ENCODE results near the gene ZNF662. TPM values are rescaled to one million over a fixed set of nuclear protein-coding genes. Genes with fewer than 3 reads are reported as not detected.
A peak's percentile ranks its signal among the peaks of the same experiment; 100 is the strongest.

Gene ZNF662
- total and polyA plus RNA-seq, 9 of the 15 experiments (the other 6 are each of a cell fraction or from before 2014, with no cell fraction given): 0.07 to 0.55 (median 0.27) TPM

- Histone ChIP-seq H3K79me2 (ENCODE audit: control insufficient read depth, insufficient read depth, low read length) (no peaks in the 10 kb centered on the region), H3K27me3 (ENCODE audit: control insufficient read depth in 2 of 2, insufficient read depth in 2 of 2, low read length in 2 of 2) (peaks cover 30 to 33% of the 10 kb centered on the region in 2 experiments), H2AFZ (ENCODE audit: low read depth, low read length) (no peak overlapping the region), H3K36me3 (ENCODE audit: control insufficient read depth, insufficient read depth, low read length) (no peaks in the 10 kb centered on the region), H4K20me1 (replicated peaks; ENCODE audit: control insufficient read depth, insufficient read depth, low read length) (0 out of 2 replicates have a peak, but pooled peaks cover 4% of the 10 kb centered on the region), H3K9ac (ENCODE audit: insufficient read depth in 1 of 2, low read depth in 2 of 2, low read length in 2 of 2) (no peak overlapping the region), H3K27ac (ENCODE audit: extremely low read depth, low read depth, low read length) (no peak overlapping the region), H3K4me2 (ENCODE audit: insufficient read depth, low read length) (no peak overlapping the region), H3K9me3 (replicated peaks; ENCODE audit: control insufficient read depth, insufficient read depth, low read depth, low read length) (no peaks in the 10 kb centered on the region), H3K4me3 (no peak overlapping the region), H3K4me1 (replicated peaks in 1 of 2; ENCODE audit: control insufficient read depth in 2 of 2, insufficient read depth in 2 of 2, low read length in 2 of 2) (peaks cover 0 to 14% of the 10 kb centered on the region in 2 experiments; a peak in 2 of 5 replicates), H3K9me1 (ENCODE audit: control insufficient read depth, insufficient read depth, low read length) (no peaks in the 10 kb centered on the region)
- ATAC-seq: no peak
- WGBS (ENCODE audit: insufficient coverage, low coverage, missing lambda C conversion rate): 6% methylated on average over 4 of the region's 4 CpGs
- no peak for DNase-seq (ENCODE audit: extremely low read depth in 1 of 4, low spot score in 3 of 4)
- in situ Hi-C loops (cut with MboI) (no loop called here), intact Hi-C loops (cut with micrococcal nuclease) (no loop called here)
- CTCF ChIA-PET (ENCODE audit: low intra/inter-chr PET ratio): no interaction called here
- POLR2A ChIA-PET: no interaction called here
- no peak for FAIRE-seq
- no TSS peak for BruUV-seq (replicated peaks)
- TF ChIP-seq ASH1L (IDR thresholded peaks at IDR 0.05; ENCODE audit: borderline replicate concordance, low read depth, partially characterized antibody) (no peak), ZNF583 (CRISPR knock-in tag; IDR thresholded peaks at IDR 0.05) (no peak), ZNF212 (CRISPR knock-in tag; IDR thresholded peaks at IDR 0.05) (0 out of 2 replicates have a peak, but pooled peaks have one; percentile 6), PCBP2 (IDR thresholded peaks at IDR 0.05; ENCODE audit: low read depth, low read length, poor library complexity, severe bottlenecking) (no peak)
Observed at GRCh38 chr3:42906848-42907183, 874 bp downstream of the ZNF662 start.

DNA sequence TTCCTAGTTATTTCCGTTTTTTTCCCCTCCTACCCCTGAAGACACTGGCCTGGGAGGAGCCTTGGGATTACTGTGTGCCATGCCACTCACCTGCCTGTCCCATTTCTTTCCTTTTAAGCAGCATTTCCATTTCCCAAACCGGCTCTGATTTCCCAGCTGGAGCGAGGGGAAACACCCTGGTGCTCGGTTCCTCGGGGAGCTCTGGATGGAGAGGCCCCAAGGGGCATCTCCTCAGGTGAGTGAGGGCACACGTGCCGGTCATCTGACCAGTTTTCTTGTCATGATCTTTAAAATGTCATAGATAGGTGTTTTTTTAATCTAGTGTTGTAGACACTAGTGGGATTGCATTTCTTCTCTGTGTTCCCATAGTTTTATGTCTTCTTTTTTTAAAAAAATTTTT lies 2.7 kb downstream of the ZNF662 start:
- POLR2A ChIA-PET: interaction anchor here (1.0 kb wide), 1 partner anchor 16 kb away, joined by 3 read pairs; no protein-coding TSS in a partner anchor
- intact Hi-C loops (cut with micrococcal nuclease): no loop called here
- BruUV-seq (replicated peaks): no TSS peak
- no peak for TF ChIP-seq SIN3B (IDR thresholded peaks at IDR 0.05; ENCODE audit: low read depth)
- TF ChIP-seq ETV1 (tag; conservative IDR thresholded peaks at IDR 0.05; ENCODE audit: low read depth): no peak
- no peak for TF ChIP-seq BCLAF1 (IDR thresholded peaks at IDR 0.05; ENCODE audit: borderline replicate concordance in 1 of 2, control insufficient read depth in 1 of 2, low read depth in 2 of 2, low read length in 1 of 2)
- no peak for TF ChIP-seq ZNF224 (CRISPR knock-in tag; IDR thresholded peaks at IDR 0.05)
- no peak for TF ChIP-seq ZBTB26 (CRISPR knock-in tag; IDR thresholded peaks at IDR 0.05)
- TF ChIP-seq, protein P1, sequence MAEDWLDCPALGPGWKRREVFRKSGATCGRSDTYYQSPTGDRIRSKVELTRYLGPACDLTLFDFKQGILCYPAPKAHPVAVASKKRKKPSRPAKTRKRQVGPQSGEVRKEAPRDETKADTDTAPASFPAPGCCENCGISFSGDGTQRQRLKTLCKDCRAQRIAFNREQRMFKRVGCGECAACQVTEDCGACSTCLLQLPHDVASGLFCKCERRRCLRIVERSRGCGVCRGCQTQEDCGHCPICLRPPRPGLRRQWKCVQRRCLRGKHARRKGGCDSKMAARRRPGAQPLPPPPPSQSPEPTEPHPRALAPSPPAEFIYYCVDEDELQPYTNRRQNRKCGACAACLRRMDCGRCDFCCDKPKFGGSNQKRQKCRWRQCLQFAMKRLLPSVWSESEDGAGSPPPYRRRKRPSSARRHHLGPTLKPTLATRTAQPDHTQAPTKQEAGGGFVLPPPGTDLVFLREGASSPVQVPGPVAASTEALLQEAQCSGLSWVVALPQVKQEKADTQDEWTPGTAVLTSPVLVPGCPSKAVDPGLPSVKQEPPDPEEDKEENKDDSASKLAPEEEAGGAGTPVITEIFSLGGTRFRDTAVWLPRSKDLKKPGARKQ (CRISPR knock-in tag; IDR thresholded peaks at IDR 0.05): no peak

More for the DNA sequence above, 2.7 kb downstream of the ZNF662 start:
- H2AFZ ChIP-seq (ENCODE audit: low read depth, low read length): no peak overlapping the region
- FAIRE-seq (no peak), ATAC-seq (no peak), DNase-seq (ENCODE audit: extremely low read depth in 1 of 4, low spot score in 3 of 4) (no peak)
- H3K4me2 ChIP-seq (ENCODE audit: insufficient read depth, low read length): no peak overlapping the region
- H3K27me3 ChIP-seq (ENCODE audit: control insufficient read depth in 2 of 2, insufficient read depth in 2 of 2, low read length in 2 of 2): peaks cover 30 to 33% of the 10 kb centered on the region in 2 experiments
- 0 out of 2 replicates have a peak, but pooled peaks cover 4% of the 10 kb centered on the region for H4K20me1 ChIP-seq (replicated peaks; ENCODE audit: control insufficient read depth, insufficient read depth, low read length)
- no peak overlapping the region for H3K27ac ChIP-seq (ENCODE audit: extremely low read depth, low read depth, low read length)
- CTCF ChIA-PET (ENCODE audit: low intra/inter-chr PET ratio): no interaction called here
- WGBS (ENCODE audit: insufficient coverage, low coverage, missing lambda C conversion rate): under 1% methylated on average over 7 of the region's 7 CpGs
- no peak overlapping the region for H3K4me3 ChIP-seq
- no peak overlapping the region for H3K9ac ChIP-seq (ENCODE audit: insufficient read depth in 1 of 2, low read depth in 2 of 2, low read length in 2 of 2)
- H3K9me3 ChIP-seq (replicated peaks; ENCODE audit: control insufficient read depth, insufficient read depth, low read depth, low read length): no peaks in the 10 kb centered on the region
- H3K79me2 ChIP-seq (ENCODE audit: control insufficient read depth, insufficient read depth, low read length): no peaks in the 10 kb centered on the region
- H3K9me1 ChIP-seq (ENCODE audit: control insufficient read depth, insufficient read depth, low read length): no peaks in the 10 kb centered on the region
- peaks cover 0 to 14% of the 10 kb centered on the region in 2 experiments; a peak in 1 of 5 replicates for H3K4me1 ChIP-seq (replicated peaks in 1 of 2; ENCODE audit: control insufficient read depth in 2 of 2, insufficient read depth in 2 of 2, low read length in 2 of 2)
- in situ Hi-C loops (cut with MboI): no loop called here
- H3K36me3 ChIP-seq (ENCODE audit: control insufficient read depth, insufficient read depth, low read length): no peaks in the 10 kb centered on the region

Measured in K562 (cell line).